HEK293 (cell line): Measurements from ENCODE around the gene OR7G2.

Experiments used
- CTCF ChIA-PET: fragments of 350-600 bp; formaldehyde crosslinking; extraction: SDS; loops from one replicate; lab custom pipeline; 2021; ENCODE audit warnings: antibody characterized with exemption; lab: Yijun Ruan, JAX
- POLR2A ChIA-PET: fragments of 300-600 bp; formaldehyde crosslinking; extraction: SDS; loops from one replicate; lab custom pipeline; 2020; ENCODE audit warnings: antibody characterized with exemption, inconsistent platforms; lab: Yijun Ruan, JAX
- H3K27ac ChIP-seq: fragments of 200-500 bp; sonication (Bioruptor generic); 2 replicates; pipeline ENCODE4 v1.5.1; 2014; ENCODE audit warnings: low read depth, low read length, control low read depth, inconsistent platforms; ENCODE audit errors: extremely low read depth
- H3K36me3 ChIP-seq, 2 experiments: fragments of 200-500 bp in 1 of 2; sonication (Bioruptor generic) in 1 of 2; 1 replicate in 1 of 2; 2 replicates in 1 of 2; pipeline ENCODE4 v1.5.1; 2014 to 2017; ENCODE audit warnings: inconsistent platforms in 2 of 2, low read length in 2 of 2; ENCODE audit not compliant: control insufficient read depth in 2 of 2, insufficient read depth in 1 of 2
- H3K4me1 ChIP-seq: fragments of 200-500 bp; sonication (Bioruptor generic); 2 replicates; pipeline ENCODE4 v1.5.1; 2014; ENCODE audit warnings: mild to moderate bottlenecking, low read length, inconsistent platforms; ENCODE audit not compliant: control insufficient read depth, insufficient read depth
- H3K4me3 ChIP-seq: 2 replicates; pipeline ENCODE4 v1.5.1; 2011; ENCODE audit warnings: low read depth, mild to moderate bottlenecking, control low read depth, low read length, moderate library complexity
- H3K9me3 ChIP-seq: fragments of 200-500 bp; sonication (Bioruptor generic); 2 replicates; pipeline ENCODE4 v1.5.1; 2014; ENCODE audit warnings: low read depth, low read length, inconsistent platforms; ENCODE audit not compliant: control insufficient read depth, insufficient read depth
- ATF2 ChIP-seq: fragments of 450-650 bp; formaldehyde crosslinking; IDR thresholded peaks from 2 replicates; pipeline ENCODE4 v1.5.1; 2016; ENCODE audit warnings: missing biosample characterization, missing genetic modification characterization, low read depth
- EGR2 ChIP-seq: fragments of 450-650 bp; formaldehyde crosslinking; IDR thresholded peaks from 2 replicates; pipeline ENCODE4 v1.5.1; 2016; ENCODE audit warnings: low read depth, missing biosample characterization, missing genetic modification characterization
- GLI2 ChIP-seq: fragments of 450-650 bp; formaldehyde crosslinking; IDR thresholded peaks from 2 replicates; pipeline ENCODE4; 2017; ENCODE audit warnings: missing biosample characterization, missing genetic modification characterization, low read depth, borderline replicate concordance
- GLIS1 ChIP-seq: fragments of 450-650 bp; formaldehyde crosslinking; IDR thresholded peaks from 2 replicates; pipeline ENCODE4 v1.5.1; 2016; ENCODE audit warnings: missing biosample characterization, missing genetic modification characterization
- HOXA7 ChIP-seq: sonication (generic); formaldehyde crosslinking; IDR thresholded peaks from 2 replicates; pipeline ENCODE4 v1.8.1; 2022; ENCODE audit warnings: missing genetic modification reagents, borderline replicate concordance
- KLF1 ChIP-seq: fragments of 450-650 bp; formaldehyde crosslinking; IDR thresholded peaks from 2 replicates; pipeline ENCODE4 v1.5.1; 2016; ENCODE audit warnings: missing biosample characterization, missing genetic modification characterization
- OSR2 ChIP-seq: fragments of 450-650 bp; formaldehyde crosslinking; IDR thresholded peaks from 2 replicates; pipeline ENCODE4 v1.5.1; 2016; ENCODE audit warnings: missing biosample characterization, missing genetic modification characterization
- SALL2 ChIP-seq: fragments of 450-650 bp; formaldehyde crosslinking; IDR thresholded peaks from 2 replicates; pipeline ENCODE4 v1.5.0; 2017; ENCODE audit warnings: missing biosample characterization, mild to moderate bottlenecking, missing genetic modification characterization, borderline replicate concordance
- ZBTB10 ChIP-seq: fragments of 450-650 bp; formaldehyde crosslinking; IDR thresholded peaks from 2 replicates; pipeline ENCODE4 v1.5.1; 2016; ENCODE audit warnings: missing biosample characterization, missing genetic modification characterization
- ZFP37 ChIP-seq: fragments of 450-650 bp; formaldehyde crosslinking; IDR thresholded peaks from 2 replicates; pipeline ENCODE4 v1.5.1; 2016; ENCODE audit warnings: missing biosample characterization, missing genetic modification characterization
- ZNF112 ChIP-seq: fragments of 450-650 bp; formaldehyde crosslinking; IDR thresholded peaks from 2 replicates; pipeline ENCODE4 v1.5.0; 2017; ENCODE audit warnings: missing biosample characterization, missing genetic modification characterization
- ZNF121 ChIP-seq: fragments of 450-650 bp; formaldehyde crosslinking; IDR thresholded peaks from 2 replicates; pipeline ENCODE4 v1.5.1; 2016; ENCODE audit warnings: missing biosample characterization, missing genetic modification characterization
- ZNF221 ChIP-seq: fragments of 450-650 bp; formaldehyde crosslinking; IDR thresholded peaks from 2 replicates; pipeline ENCODE4 v1.5.1; 2017; ENCODE audit warnings: missing biosample characterization, missing genetic modification characterization, borderline replicate concordance
- ZNF266 ChIP-seq: fragments of 450-650 bp; formaldehyde crosslinking; IDR thresholded peaks from 2 replicates; pipeline ENCODE4 v1.5.1; 2016; ENCODE audit warnings: missing biosample characterization, missing genetic modification characterization, low read depth
- ZNF274 ChIP-seq, 2 experiments: fragments of 200-500 bp in 1 of 2; fragments of 450-650 bp in 1 of 2; sonication (Bioruptor generic) in 1 of 2; formaldehyde crosslinking in 1 of 2; IDR thresholded peaks; 2 replicates each; pipeline versions ENCODE4 v1.5.1 to v1.6.1; 2014 to 2016; ENCODE audit warnings: borderline replicate concordance in 1 of 2, inconsistent platforms in 1 of 2, low read length in 1 of 2, missing biosample characterization in 1 of 2, missing genetic modification characterization in 1 of 2
- ZNF302 ChIP-seq: fragments of 450-650 bp; formaldehyde crosslinking; IDR thresholded peaks from 2 replicates; pipeline ENCODE4 v1.5.1; 2016; ENCODE audit warnings: missing biosample characterization, missing genetic modification characterization, low read depth
- ZNF404 ChIP-seq: fragments of 450-650 bp; formaldehyde crosslinking; IDR thresholded peaks from 2 replicates; pipeline ENCODE4 v1.5.1; 2017; ENCODE audit warnings: missing biosample characterization, missing genetic modification characterization
- ZNF416 ChIP-seq: fragments of 450-650 bp; formaldehyde crosslinking; IDR thresholded peaks from 2 replicates; pipeline ENCODE4 v1.5.1; 2016; ENCODE audit warnings: missing biosample characterization, missing genetic modification characterization
- ZNF585B ChIP-seq: fragments of 450-650 bp; formaldehyde crosslinking; IDR thresholded peaks from 2 replicates; pipeline ENCODE4 v1.5.1; 2016; ENCODE audit warnings: missing biosample characterization, missing genetic modification characterization
- ZSCAN5A ChIP-seq: fragments of 450-650 bp; formaldehyde crosslinking; IDR thresholded peaks from 2 replicates; pipeline ENCODE4 v1.5.1; 2016; ENCODE audit warnings: missing biosample characterization, missing genetic modification characterization
- TF ChIP-seq, protein P1 (sequence below): fragments of 450-650 bp; formaldehyde crosslinking; IDR thresholded peaks from 2 replicates; pipeline ENCODE4 v1.5.1; 2017; ENCODE audit warnings: missing biosample characterization, missing genetic modification characterization
- TF ChIP-seq, protein P2 (sequence below): sonication (generic); formaldehyde crosslinking; IDR thresholded peaks from 2 replicates; pipeline ENCODE4 v1.8.1; 2022; ENCODE audit warnings: mild to moderate bottlenecking, moderate library complexity, missing genetic modification reagents
- TF ChIP-seq, protein P3 (sequence below): fragments of 450-650 bp; formaldehyde crosslinking; IDR thresholded peaks from 2 replicates; pipeline ENCODE4 v1.5.1; 2016; ENCODE audit warnings: missing biosample characterization, missing genetic modification characterization

OR7G2 gene

DNA sequence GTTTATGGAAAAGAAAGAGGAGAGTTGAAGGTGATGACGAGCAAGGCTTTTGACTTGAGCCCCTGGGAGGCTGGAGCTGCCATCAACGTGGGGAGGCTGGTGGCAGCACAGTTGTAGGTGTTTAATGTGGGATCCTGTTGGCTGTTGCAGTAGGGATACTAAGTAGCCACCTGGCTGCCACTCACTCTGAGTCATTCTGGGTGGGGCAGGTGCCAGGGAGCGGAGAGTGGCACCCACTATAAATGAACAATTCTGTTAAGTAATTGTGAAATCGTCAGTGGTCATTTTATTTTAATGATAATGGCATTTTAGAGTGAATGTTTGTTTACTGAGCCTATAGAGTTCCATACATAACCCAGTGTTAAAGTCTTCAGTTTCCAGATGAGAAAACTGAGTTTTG lies 42.7 kb upstream of the OR7G2 start:
- Histone ChIP-seq H3K36me3 (peaks cover 2 to 79% of the 10 kb centered on the region in 2 experiments), H3K27ac (no peak overlapping the region), H3K4me3 (no peak overlapping the region), H3K9me3 (no peaks in the 10 kb centered on the region; the same call in 1 of the 2 replicates), H3K4me1 (no peaks in the 10 kb centered on the region)
- ChIA-PET POLR2A (no interaction called here), CTCF (no interaction called here)
- TF ChIP-seq, protein P1, sequence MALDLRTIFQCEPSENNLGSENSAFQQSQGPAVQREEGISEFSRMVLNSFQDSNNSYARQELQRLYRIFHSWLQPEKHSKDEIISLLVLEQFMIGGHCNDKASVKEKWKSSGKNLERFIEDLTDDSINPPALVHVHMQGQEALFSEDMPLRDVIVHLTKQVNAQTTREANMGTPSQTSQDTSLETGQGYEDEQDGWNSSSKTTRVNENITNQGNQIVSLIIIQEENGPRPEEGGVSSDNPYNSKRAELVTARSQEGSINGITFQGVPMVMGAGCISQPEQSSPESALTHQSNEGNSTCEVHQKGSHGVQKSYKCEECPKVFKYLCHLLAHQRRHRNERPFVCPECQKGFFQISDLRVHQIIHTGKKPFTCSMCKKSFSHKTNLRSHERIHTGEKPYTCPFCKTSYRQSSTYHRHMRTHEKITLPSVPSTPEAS (tag by site-specific recombination) = no peak
- no peak for TF ChIP-seq ZNF266 (tag by site-specific recombination)
- TF ChIP-seq OSR2 (tag by site-specific recombination) = no peak
- no peak for TF ChIP-seq ZNF416
- TF ChIP-seq, protein P2, sequence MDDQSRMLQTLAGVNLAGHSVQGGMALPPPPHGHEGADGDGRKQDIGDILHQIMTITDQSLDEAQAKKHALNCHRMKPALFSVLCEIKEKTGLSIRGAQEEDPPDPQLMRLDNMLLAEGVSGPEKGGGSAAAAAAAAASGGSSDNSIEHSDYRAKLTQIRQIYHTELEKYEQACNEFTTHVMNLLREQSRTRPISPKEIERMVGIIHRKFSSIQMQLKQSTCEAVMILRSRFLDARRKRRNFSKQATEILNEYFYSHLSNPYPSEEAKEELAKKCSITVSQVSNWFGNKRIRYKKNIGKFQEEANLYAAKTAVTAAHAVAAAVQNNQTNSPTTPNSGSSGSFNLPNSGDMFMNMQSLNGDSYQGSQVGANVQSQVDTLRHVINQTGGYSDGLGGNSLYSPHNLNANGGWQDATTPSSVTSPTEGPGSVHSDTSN (CRISPR knock-in tag) = no peak
- no peak for TF ChIP-seq ZNF112 (tag by site-specific recombination)
- TF ChIP-seq, protein P3, sequence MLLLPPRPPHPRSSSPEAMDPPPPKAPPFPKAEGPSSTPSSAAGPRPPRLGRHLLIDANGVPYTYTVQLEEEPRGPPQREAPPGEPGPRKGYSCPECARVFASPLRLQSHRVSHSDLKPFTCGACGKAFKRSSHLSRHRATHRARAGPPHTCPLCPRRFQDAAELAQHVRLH = no peak
- no peak for TF ChIP-seq GLIS1 (tag by site-specific recombination)
- no peak for TF ChIP-seq ATF2 (tag by site-specific recombination)
- no peak for TF ChIP-seq ZNF121 (tag by site-specific recombination)
- no peak for TF ChIP-seq HOXA7 (CRISPR knock-in tag)
- no peak for TF ChIP-seq ZFP37 (tag by site-specific recombination)
- no peak for TF ChIP-seq ZSCAN5A (tag by site-specific recombination)
- TF ChIP-seq KLF1 (tag by site-specific recombination) = no peak
- TF ChIP-seq ZNF274 (IDR thresholded peaks at IDR 0.05; ENCODE audit: low read length) = no peak
- TF ChIP-seq ZNF274 (tag by site-specific recombination; IDR thresholded peaks at IDR 0.05; ENCODE audit: borderline replicate concordance) = no peak
- no peak for TF ChIP-seq ZNF585B
- no peak for TF ChIP-seq GLI2 (tag by site-specific recombination)

DNA sequence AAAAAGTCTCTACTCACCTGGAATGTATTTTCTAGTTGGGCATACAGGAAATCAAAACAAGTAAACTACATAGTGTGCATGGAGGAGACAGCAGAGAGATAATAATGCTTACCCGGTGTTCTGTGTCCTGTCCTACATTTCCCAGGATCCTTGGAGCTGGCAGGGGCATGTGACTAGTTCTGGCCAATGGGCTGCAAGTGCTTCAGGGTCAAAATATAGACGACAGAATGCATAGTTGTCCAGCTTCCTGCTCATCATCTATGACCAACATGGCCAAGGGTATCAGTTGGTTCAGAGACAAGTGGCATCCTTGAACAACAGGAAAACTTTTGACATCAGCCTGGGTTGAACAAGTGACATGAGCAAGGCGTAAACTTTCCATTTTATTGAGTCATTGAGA lies 41.4 kb upstream of the OR7G2 start:
- peaks cover 0 to 74% of the 10 kb centered on the region in 2 experiments; a peak in 2 of 3 replicates for H3K36me3 ChIP-seq
- ChIA-PET POLR2A (no interaction called here), CTCF (no interaction called here)
- TF ChIP-seq ZNF302 (tag by site-specific recombination) (no peak), EGR2 (tag by site-specific recombination) (no peak), SALL2 (tag by site-specific recombination) (no peak), ZNF404 (tag by site-specific recombination) (no peak), ZNF221 (no peak), ZBTB10 (tag by site-specific recombination) (no peak)
- H3K4me3 ChIP-seq = no peak overlapping the region
- H3K9me3 ChIP-seq = no peaks in the 10 kb centered on the region; the same call in 1 of the 2 replicates
- H3K4me1 ChIP-seq = no peaks in the 10 kb centered on the region
- H3K27ac ChIP-seq = no peak overlapping the region
